COLO668 (cell line): ENCODE measurements around the gene SRRM3.
"Not testable (repeated sequence)": the region's sequence is repeated elsewhere in the genome, so short reads cannot be mapped to it uniquely, and the experiment has no call there.

Source experiments
- DNase-seq: peaks from one replicate; lab custom pipeline; 2025; ENCODE audit not compliant: unreplicated experiment; lab: John Stamatoyannopoulos, UW

SRRM3 gene

GRCh38 chr7:76310102-76310957 is 108.6 kb downstream of the SRRM3 start:
- DNase-seq, result peak; percentile 72

- DNase-seq, result not testable (repeated sequence)
Observed at GRCh38 chr7:76311838-76312237, 110.1 kb downstream of the SRRM3 start.

DNA sequence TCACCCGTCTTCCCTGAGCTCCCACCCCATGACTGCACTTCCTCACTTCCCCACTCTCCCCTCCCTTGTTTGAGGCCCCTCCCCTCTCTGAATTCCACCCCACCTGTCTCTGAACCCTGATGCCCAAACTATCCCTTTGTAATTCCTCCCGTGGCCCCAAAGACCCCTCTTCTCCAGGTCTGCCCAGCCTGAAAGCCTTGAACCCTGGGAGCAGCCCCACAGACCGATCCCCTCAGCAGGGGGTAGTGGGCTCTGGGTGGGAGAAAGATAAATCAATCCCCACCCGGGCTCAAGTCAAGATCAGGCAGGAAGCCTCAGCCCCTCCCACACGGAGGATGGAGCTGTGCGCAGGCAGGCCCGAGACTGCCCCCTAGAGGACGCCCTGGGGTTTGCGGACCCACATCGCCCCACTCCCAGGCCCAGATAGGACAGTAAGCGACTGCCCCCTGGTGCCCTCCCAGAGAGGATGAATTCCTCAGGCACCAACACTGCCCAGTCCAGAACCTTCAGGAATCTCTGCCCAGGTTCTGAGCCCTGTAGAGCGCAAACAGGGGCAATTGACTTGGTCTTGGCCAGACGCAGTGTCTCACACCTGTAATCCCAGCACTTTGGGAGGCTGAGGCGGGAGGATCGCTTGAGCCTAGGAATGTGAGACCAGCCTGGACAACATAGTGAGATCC is 112.5 kb downstream of the SRRM3 start:
- DNase-seq, result peak; percentile 88

DNA sequence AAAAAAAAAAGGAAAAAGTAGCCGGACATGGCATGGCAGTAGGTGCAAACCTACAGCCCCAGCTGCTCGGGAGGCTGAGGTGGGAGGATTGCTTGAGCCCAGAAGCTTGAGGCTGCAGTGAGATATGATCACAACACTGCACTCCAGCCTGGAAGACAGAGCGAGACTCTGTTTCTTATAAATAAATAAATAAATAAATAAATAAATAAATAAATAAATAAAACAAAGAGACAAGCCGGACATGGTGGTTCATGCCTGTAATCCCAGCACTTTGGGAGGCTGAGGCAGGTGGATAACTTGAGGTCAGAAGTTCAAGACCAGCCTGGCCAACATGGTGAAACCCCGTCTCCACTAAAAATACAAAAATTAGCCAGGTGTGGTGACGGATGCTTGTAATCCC is 113.0 kb downstream of the SRRM3 start:
- DNase-seq, result not testable (repeated sequence)

- DNase-seq, result peak; percentile 11
Observed at GRCh38 chr7:76315364-76315763, 113.7 kb downstream of the SRRM3 start.

- DNase-seq, result no peak
Observed at GRCh38 chr7:76316984-76317781, 115.5 kb downstream of the SRRM3 start.

DNA sequence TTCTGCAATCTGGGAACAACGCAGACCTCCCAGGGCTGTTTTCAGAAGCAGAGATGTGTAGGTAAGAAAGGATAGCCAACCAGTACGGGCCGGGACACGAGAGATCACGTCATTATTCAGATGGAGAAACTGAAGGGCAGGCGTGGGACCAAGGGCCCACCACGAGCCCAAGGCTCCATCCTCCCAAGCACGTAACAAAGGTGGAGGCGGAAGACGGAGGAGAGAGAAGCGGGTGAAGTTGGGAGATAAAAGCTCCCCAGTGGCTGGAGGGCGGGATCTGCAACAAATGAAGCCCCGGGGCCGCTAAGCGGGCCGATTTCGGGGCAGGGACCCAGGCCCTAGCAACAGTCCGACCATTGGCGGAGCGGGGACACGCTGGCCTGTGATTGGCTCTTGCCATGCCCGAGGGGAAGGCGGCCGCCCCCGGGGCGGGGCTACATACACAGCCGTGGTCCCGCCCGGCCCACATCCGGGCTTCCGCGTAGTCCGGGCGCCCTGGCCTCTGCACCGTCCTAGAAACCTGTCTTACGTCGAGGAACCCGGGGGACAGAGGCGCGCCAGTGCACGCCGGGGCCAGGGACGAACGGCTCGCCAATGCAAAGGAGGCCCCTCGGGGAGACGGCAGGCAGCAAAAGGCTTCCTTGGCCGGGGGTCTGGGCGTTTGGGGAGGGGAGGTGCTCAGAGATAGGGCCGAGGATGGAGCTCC is 116.2 kb downstream of the SRRM3 start:
- DNase-seq, result peak; percentile 98

- DNase-seq, result peak; percentile 60
Observed at GRCh38 chr7:76318488-76319353, 117.0 kb downstream of the SRRM3 start.

DNA sequence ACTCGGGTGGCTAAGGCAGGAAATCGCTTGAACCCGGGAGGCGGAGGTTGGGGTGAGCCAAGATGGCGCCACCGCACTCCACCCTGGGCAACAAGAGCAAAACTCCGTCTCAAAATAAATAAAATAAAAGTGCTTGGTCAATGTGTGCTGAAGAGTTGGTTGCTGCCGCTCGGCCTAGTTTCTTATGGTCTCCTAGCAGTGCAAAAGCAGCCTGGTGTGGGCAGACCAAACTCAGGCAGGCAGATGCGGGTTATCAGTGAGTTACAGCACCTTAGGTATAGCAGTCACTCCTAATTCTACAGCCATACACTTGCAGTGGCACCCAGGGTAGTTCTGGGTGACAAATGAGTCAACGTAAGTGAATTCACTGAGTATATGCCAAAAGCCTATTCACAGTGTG is 123.4 kb downstream of the SRRM3 start:
- DNase-seq, result no peak

GRCh38 chr7:76325811-76326210 is 124.1 kb downstream of the SRRM3 start:
- no peak for DNase-seq

- DNase-seq, result no peak
Observed at GRCh38 chr7:76326646-76327233, 125.0 kb downstream of the SRRM3 start.

- DNase-seq, result no peak
Observed at GRCh38 chr7:76327610-76328009, 125.9 kb downstream of the SRRM3 start.

GRCh38 chr7:76328389-76328788 is 126.7 kb downstream of the SRRM3 start:
- no peak for DNase-seq

DNA sequence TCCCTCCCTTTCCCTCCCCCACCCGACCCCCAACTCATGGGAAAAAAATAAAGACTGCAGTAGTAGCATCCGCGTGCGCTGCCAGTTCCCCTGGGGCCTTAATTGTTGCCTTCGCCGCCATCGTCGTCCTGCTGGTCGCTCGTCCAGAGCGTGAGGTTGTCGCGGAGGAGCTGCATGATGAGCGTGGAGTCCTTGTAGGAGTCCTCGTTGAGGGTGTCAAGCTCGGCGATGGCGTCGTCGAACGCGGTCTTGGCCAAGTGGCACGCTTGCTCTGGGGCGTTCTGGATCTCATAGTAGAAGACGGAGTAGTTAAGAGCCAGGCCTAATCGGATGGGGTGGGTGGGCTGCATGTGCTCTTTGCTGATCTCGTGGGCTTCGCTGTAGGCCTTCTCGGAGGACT is 127.8 kb downstream of the SRRM3 start:
- no peak for DNase-seq

DNA sequence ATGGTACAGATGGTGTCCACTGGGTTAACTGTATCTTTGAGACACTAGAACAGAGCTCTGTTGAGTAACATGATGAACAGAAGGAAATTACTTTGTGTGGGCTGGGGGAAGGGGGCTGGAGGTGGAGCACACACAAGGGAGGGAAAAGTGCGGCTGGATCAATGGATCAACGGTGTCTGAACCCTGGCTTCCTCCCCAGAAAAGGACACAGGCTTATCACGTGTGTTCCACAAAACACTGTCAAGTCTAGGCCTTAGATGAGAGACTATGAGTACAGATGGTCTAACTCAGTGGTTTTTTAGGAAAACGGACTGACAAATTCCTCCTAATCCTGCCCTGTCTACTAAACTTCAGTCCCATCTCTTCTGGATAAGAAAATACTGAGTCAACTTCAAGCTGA is 128.6 kb downstream of the SRRM3 start:
- no peak for DNase-seq

- DNase-seq, result no peak
Observed at GRCh38 chr7:76330673-76331072, 129.0 kb downstream of the SRRM3 start.

DNA sequence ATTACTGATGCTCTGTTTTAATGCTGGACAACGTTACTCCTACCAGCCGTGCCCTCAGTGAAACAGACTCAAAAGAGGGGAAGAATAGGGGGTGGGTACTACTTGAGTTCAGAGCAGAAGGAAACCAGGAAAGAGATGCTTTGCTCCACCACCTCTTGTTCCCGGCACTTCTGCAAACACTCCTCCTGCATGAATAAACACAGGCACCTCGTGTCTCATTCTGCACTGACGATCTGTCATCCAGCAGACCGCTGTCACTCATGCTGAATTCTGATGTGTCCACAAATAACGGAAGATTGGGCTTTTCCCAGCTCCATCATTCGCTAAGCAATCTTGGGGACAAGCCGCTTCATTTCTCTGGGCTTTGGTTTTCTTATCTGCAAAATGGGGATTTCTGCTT is 130.4 kb downstream of the SRRM3 start:
- no peak for DNase-seq

GRCh38 chr7:76333511-76334101 is 131.9 kb downstream of the SRRM3 start:
- no peak for DNase-seq

DNA sequence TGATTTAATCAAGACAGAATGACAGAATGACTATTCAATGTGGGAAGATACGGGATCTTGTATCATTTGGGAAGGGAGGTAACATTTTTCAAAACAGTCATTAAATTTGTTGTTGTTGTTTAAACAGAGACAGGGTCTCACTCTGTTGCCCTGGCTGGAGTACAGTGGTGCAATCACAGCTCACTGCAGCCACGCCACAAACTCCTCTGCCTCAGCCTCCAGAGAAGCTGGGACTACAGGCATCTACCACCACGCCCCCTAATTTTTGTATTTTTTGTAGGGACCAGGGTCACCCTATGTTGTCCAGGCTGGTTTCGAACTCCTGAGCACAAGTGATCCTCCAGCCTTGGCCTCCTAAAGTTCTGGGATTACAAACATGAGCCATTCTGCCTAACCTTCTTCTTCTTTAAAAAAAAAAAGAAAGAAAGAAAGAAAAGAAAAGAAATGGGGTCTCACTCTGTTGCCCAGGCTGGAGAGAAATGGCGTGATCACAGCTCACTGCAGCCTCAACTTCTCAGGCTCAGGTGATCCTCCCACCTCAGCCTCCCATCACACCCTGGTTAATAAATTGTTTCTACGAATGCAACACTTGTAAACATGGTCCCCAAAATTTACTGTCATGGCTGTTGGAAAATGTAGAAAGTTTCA is 132.7 kb downstream of the SRRM3 start:
- DNase-seq, result no peak
